Endothelial cell of umbilical vein (primary cell): Measurements from ENCODE around the gene MRLN. TPM values are rescaled to one million over a fixed set of nuclear protein-coding genes. Genes with fewer than 3 reads are reported as not detected.

Experiments used
- BruUV-seq: library from RNA; stranded (reverse); fragments of 400-500 nt; replicated peaks from 2 replicates; lab custom pipeline; 2021; lab: Mats Ljungman, UMichigan
- CTCF ChIA-PET: fragments of 300-600, 350-600 bp; sonication (Branson Sonifier 250); formaldehyde crosslinking; loops from one replicate; lab custom pipeline; 2021; ENCODE audit warnings: antibody characterized with exemption, inconsistent platforms; lab: Charles Lee
- POLR2A ChIA-PET: fragments of 300-600, 350-600 bp; sonication (Branson Sonifier 250); formaldehyde crosslinking; loops from one replicate; lab custom pipeline; 2021; ENCODE audit warnings: antibody characterized with exemption, inconsistent platforms; lab: Charles Lee
- DNase-seq: peaks from one replicate; pipeline ENCODE4 v3.0.0-alpha.2; 2011; ENCODE audit warnings: low read depth, low spot score
- FAIRE-seq: peaks from 2 replicates; lab custom pipeline; 2011; peaks lifted over from hg19 to GRCh38; lab: Jason Lieb, UNC
- H2AFZ ChIP-seq: 2 replicates; pipeline ENCODE4 v1.6.0; 2012; ENCODE audit warnings: low read depth, low read length, control low read depth, inconsistent platforms
- H3K27ac ChIP-seq: 2 replicates; pipeline ENCODE4 v1.5.1; 2011; ENCODE audit warnings: low read depth, mild to moderate bottlenecking, control low read depth, low read length, moderate library complexity; ENCODE audit not compliant: insufficient read depth
- H3K27me3 ChIP-seq, 2 experiments: 2 replicates each; pipeline versions ENCODE4 v1.6.0 to v1.6.1; 2011; ENCODE audit warnings: low read length in 2 of 2, mixed read lengths in 1 of 2; ENCODE audit not compliant: control insufficient read depth in 2 of 2, insufficient read depth in 2 of 2
- H3K36me3 ChIP-seq, 2 experiments: 2 replicates in 1 of 2; 3 replicates in 1 of 2; pipeline ENCODE4 v1.5.1; 2011; ENCODE audit warnings: low read length in 2 of 2, mild to moderate bottlenecking in 1 of 2, moderate library complexity in 1 of 2; ENCODE audit not compliant: control insufficient read depth in 2 of 2, insufficient read depth in 2 of 2; ENCODE audit errors: extremely low read depth in 1 of 2
- H3K4me1 ChIP-seq: 3 replicates; pipeline ENCODE4 v1.5.1; 2011; ENCODE audit warnings: mild to moderate bottlenecking, low read length; ENCODE audit not compliant: control insufficient read depth, insufficient read depth; ENCODE audit errors: extremely low read depth
- H3K4me2 ChIP-seq: 2 replicates; pipeline ENCODE4 v1.6.1; 2011; ENCODE audit warnings: low read length, control low read depth, mixed read lengths; ENCODE audit not compliant: insufficient read depth
- H3K4me3 ChIP-seq, 3 experiments: fragments of 200-600 bp in 1 of 3; sonication (generic), shearing (Covaris generic) in 1 of 3; replicated peaks in 1 of 3; 2 replicates each; pipeline ENCODE4 v1.5.1; 2011 to 2016; ENCODE audit warnings: control low read depth in 3 of 3, low read length in 3 of 3, mild to moderate bottlenecking in 2 of 3, inconsistent platforms in 1 of 3, low read depth in 1 of 3, moderate library complexity in 1 of 3; ENCODE audit not compliant: insufficient read depth in 1 of 3
- H3K79me2 ChIP-seq: 2 replicates; pipeline ENCODE4 v1.6.0; 2012; ENCODE audit warnings: low read length, inconsistent platforms; ENCODE audit not compliant: control insufficient read depth, insufficient read depth
- H3K9ac ChIP-seq: replicated peaks from 2 replicates; pipeline ENCODE3; 2011; ENCODE audit warnings: low read length, control low read depth; ENCODE audit not compliant: insufficient read depth; ENCODE audit errors: extremely low read depth
- H3K9me1 ChIP-seq: replicated peaks from 3 replicates; pipeline ENCODE4 v1.6.0; 2011; ENCODE audit warnings: mild to moderate bottlenecking, low read length; ENCODE audit not compliant: control insufficient read depth, insufficient read depth; ENCODE audit errors: extremely low read depth
- H3K9me3 ChIP-seq: replicated peaks from 2 replicates; pipeline ENCODE4 v1.5.1; 2012; ENCODE audit warnings: low read length, inconsistent platforms; ENCODE audit not compliant: control insufficient read depth, insufficient read depth
- H4K20me1 ChIP-seq: replicated peaks from 2 replicates; pipeline ENCODE3; 2011; ENCODE audit warnings: mild to moderate bottlenecking, low read length; ENCODE audit not compliant: control insufficient read depth, insufficient read depth; ENCODE audit errors: extremely low read depth
- GATA2 ChIP-seq: IDR thresholded peaks from 2 replicates; pipeline ENCODE4 v1.7.0; 2011; ENCODE audit warnings: low read depth, mild to moderate bottlenecking, moderate library complexity, mixed read lengths, low read length; ENCODE audit not compliant: insufficient read length, insufficient read depth
- JUN ChIP-seq: IDR thresholded peaks from 2 replicates; pipeline ENCODE4 v1.6.1; 2011; ENCODE audit warnings: borderline replicate concordance, low read depth; ENCODE audit not compliant: insufficient read length, insufficient read depth
- MYC ChIP-seq: IDR thresholded peaks from one replicate; pipeline ENCODE4 v1.6.1; 2011; ENCODE audit warnings: mild to moderate bottlenecking, low read depth, low read length
- POLR2A ChIP-seq: IDR thresholded peaks from 2 replicates; pipeline ENCODE4 v1.6.1; 2012; ENCODE audit warnings: low read depth, mild to moderate bottlenecking, control low read depth, low read length
- POLR2AphosphoS5 ChIP-seq: IDR thresholded peaks from 2 replicates; pipeline ENCODE4 v1.6.1; 2012; ENCODE audit warnings: low read depth, mild to moderate bottlenecking, control low read depth, low read length, moderate library complexity; ENCODE audit not compliant: insufficient read depth
- dilution Hi-C: fragments of 300-500 bp; cut with MboI; formaldehyde crosslinking; loops from one replicate; pipeline ENCODE4 v1.15.0; 2019; ENCODE audit warnings: low sequenced_read_pairs; ENCODE audit not compliant: extremely low pct_ligation_motif_present
- intact Hi-C: fragments of 100-400 bp; cut with micrococcal nuclease; formaldehyde crosslinking; loops from one replicate; pipeline ENCODE4 v1.10.0; 2022
- polyA plus RNA-seq, 4 experiments: library from polyadenylated mRNA; depleted of rRNA in 3 of 4; stranded (reverse) in 3 of 4; unstranded in 1 of 4; fragments of >200 nt; gene quantifications; 2 replicates each; pipeline versions ENCODE4 v1.2.1 to v1.2.3, GENCODE V29; 2011 to 2012; ENCODE audit warnings: missing spikeins in 1 of 4
- total RNA-seq: library from RNA; stranded (reverse); gene quantifications from 2 replicates; pipeline ENCODE4 v1.2.3, GENCODE V29; 2021
- TF ChIP-seq, protein P1 (sequence below), 2 donors: IDR thresholded peaks; 1 replicate in 1 of 2; 2 replicates in 1 of 2; pipeline ENCODE4 v1.5.1; 2011; ENCODE audit warnings: low read length in 2 of 2, mild to moderate bottlenecking in 2 of 2, moderate library complexity in 2 of 2, control low read depth in 1 of 2, inconsistent platforms in 1 of 2, low read depth in 1 of 2; ENCODE audit not compliant: insufficient read depth in 1 of 2; ENCODE audit errors: extremely low read depth in 1 of 2
- TF ChIP-seq, protein P2 (sequence below): IDR thresholded peaks from 2 replicates; pipeline ENCODE4 v1.6.1; 2011; ENCODE audit not compliant: insufficient read depth, insufficient read length

The MRLN gene
- total and polyA plus RNA-seq, 2 donors (not counting 3 experiments of a cell fraction or from before 2014, with no cell fraction given): not detected

- Histone ChIP-seq H3K9me3 (no peaks in the 10 kb centered on the region), H3K27ac (no peak overlapping the region), H3K4me2 (no peak overlapping the region), H3K4me1 (no peaks in the 10 kb centered on the region), H3K27me3 (no peaks in the 10 kb centered on the region), H3K79me2 (no peaks in the 10 kb centered on the region), H4K20me1 (no peaks in the 10 kb centered on the region), H3K9ac (no peak overlapping the region), H3K36me3 (peaks cover 2 to 5% of the 10 kb centered on the region in 2 experiments), H3K9me1 (no peaks in the 10 kb centered on the region), H3K4me3 (no peak overlapping the region), H2AFZ (no peak overlapping the region)
- FAIRE-seq (no peak), DNase-seq (peak; percentile 71)
- intact Hi-C loops (no loop called here), dilution Hi-C loops (no loop called here)
- CTCF ChIA-PET: interaction anchor here (0.8 to 1.9 kb wide), 3 partner anchors 37 to 168 kb away, joined by 3 to 9 read pairs (median 4); partner anchors contain the start of gene CCDC6
- no peak for TF ChIP-seq GATA2
- TF ChIP-seq, protein P1, sequence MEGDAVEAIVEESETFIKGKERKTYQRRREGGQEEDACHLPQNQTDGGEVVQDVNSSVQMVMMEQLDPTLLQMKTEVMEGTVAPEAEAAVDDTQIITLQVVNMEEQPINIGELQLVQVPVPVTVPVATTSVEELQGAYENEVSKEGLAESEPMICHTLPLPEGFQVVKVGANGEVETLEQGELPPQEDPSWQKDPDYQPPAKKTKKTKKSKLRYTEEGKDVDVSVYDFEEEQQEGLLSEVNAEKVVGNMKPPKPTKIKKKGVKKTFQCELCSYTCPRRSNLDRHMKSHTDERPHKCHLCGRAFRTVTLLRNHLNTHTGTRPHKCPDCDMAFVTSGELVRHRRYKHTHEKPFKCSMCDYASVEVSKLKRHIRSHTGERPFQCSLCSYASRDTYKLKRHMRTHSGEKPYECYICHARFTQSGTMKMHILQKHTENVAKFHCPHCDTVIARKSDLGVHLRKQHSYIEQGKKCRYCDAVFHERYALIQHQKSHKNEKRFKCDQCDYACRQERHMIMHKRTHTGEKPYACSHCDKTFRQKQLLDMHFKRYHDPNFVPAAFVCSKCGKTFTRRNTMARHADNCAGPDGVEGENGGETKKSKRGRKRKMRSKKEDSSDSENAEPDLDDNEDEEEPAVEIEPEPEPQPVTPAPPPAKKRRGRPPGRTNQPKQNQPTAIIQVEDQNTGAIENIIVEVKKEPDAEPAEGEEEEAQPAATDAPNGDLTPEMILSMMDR (IDR thresholded peaks at IDR 0.05; ENCODE audit: extremely low read depth in 1 of 2, insufficient read depth in 1 of 2, low read depth in 1 of 2, low read length in 2 of 2): no peak
- TF ChIP-seq MYC: no peak
- BruUV-seq: no TSS peak
- POLR2A ChIA-PET: no interaction called here
Measured at GRCh38 chr10:59793919-59794318, 40.7 kb upstream of the MRLN start.

- DNase-seq (no peak), FAIRE-seq (no peak)
- peaks cover 2 to 5% of the 10 kb centered on the region in 2 experiments for H3K36me3 ChIP-seq
- no peak overlapping the region for H3K9ac ChIP-seq
- no peaks in the 10 kb centered on the region for H3K79me2 ChIP-seq
- TF ChIP-seq, protein P2, sequence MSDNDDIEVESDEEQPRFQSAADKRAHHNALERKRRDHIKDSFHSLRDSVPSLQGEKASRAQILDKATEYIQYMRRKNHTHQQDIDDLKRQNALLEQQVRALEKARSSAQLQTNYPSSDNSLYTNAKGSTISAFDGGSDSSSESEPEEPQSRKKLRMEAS: no peak
- TF ChIP-seq, protein P1 (IDR thresholded peaks at IDR 0.05; ENCODE audit: extremely low read depth in 1 of 2, insufficient read depth in 1 of 2, low read depth in 1 of 2, low read length in 2 of 2): no peak
- TF ChIP-seq JUN (no peak), GATA2 (no peak), POLR2A (no peak), POLR2AphosphoS5 (no peak)
- no peak overlapping the region for H3K4me2 ChIP-seq
- H2AFZ ChIP-seq: no peak overlapping the region
- H3K4me3 ChIP-seq: no peak overlapping the region
- BruUV-seq: no TSS peak
- H4K20me1 ChIP-seq: no peaks in the 10 kb centered on the region
- dilution Hi-C loops: no loop called here
- ChIA-PET POLR2A (no interaction called here), CTCF (interaction anchor here (1.7 to 1.9 kb wide), 2 partner anchors 38 to 114 kb away, joined by 4 to 9 read pairs; partner anchors contain the start of gene CCDC6)
- no peaks in the 10 kb centered on the region for H3K9me3 ChIP-seq
- H3K27me3 ChIP-seq: no peaks in the 10 kb centered on the region
- intact Hi-C loops: no loop called here
- no peak overlapping the region for H3K27ac ChIP-seq
- H3K4me1 ChIP-seq: no peaks in the 10 kb centered on the region
- no peaks in the 10 kb centered on the region for H3K9me1 ChIP-seq
Measured at GRCh38 chr10:59792812-59793211, 39.6 kb upstream of the MRLN start.
